ENCODE results near the gene GPR37. TPM values are rescaled to one million over a fixed set of nuclear protein-coding genes. Genes with fewer than 3 reads are reported as not detected.

The GPR37 gene
- total RNA-seq, 1 donor from 2014 or later: not detected

DNA sequence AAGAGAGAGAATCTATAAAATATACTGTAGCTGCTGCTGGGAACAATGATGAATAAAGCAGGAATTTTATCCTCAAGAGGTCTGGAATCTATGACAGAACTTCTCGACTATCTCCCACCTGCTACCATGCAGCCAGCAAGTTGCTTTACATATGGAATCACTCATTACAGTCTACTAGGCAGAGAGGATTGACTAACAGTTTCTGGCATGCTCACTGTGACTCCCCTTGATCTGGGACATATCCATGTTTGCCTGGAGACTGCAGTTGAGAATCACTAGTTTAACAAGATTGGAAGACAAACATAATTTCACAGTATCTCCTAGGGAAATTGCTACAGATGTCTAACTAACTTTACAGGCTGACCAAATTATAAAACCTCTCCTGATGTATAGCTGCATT is 13.3 kb downstream of the GPR37 start:
- intact Hi-C loops (cut with micrococcal nuclease): no loop called here
- H3K4me1 Mint-ChIP-seq (ENCODE audit: low read depth): no peaks in the 10 kb centered on the region
- H3K9me3 Mint-ChIP-seq: no peaks in the 10 kb centered on the region
- H3K27ac Mint-ChIP-seq: no peak overlapping the region
- no peak overlapping the region for H3K4me3 Mint-ChIP-seq (ENCODE audit: low read depth)
- DNase-seq (ENCODE audit: low spot score): no peak
- H3K36me3 Mint-ChIP-seq (ENCODE audit: low read depth): no peaks in the 10 kb centered on the region
- H3K27me3 Mint-ChIP-seq (ENCODE audit: low read depth): peaks cover 7% of the 10 kb centered on the region

DNA sequence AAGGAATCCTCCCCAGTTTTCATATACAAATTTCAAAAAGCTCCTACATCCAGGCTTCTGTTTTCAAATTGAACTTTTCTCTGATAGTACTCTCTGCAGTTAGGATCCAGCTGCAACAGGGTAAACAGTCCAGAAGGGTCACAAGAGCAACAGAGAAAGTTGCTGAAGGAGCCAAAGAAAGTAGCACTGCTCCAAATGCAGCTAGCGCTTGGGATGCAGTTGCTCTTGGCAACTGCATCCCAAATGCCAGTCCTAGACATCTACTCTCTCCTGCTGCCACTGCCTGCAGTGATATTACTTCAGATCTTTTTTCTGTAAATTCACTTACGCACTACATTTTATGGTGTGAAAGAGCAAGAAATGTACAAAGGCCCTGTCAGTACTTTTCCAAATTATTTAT is 14.6 kb downstream of the GPR37 start:
- no peak for DNase-seq (ENCODE audit: low spot score)
- no peak overlapping the region for H3K4me3 Mint-ChIP-seq (ENCODE audit: low read depth)
- H3K27me3 Mint-ChIP-seq (ENCODE audit: low read depth): peaks cover 7% of the 10 kb centered on the region
- H3K36me3 Mint-ChIP-seq (ENCODE audit: low read depth): no peaks in the 10 kb centered on the region
- intact Hi-C loops (cut with micrococcal nuclease): no loop called here
- H3K27ac Mint-ChIP-seq: no peak overlapping the region
- H3K4me1 Mint-ChIP-seq (ENCODE audit: low read depth): no peaks in the 10 kb centered on the region
- H3K9me3 Mint-ChIP-seq: no peaks in the 10 kb centered on the region

DNA sequence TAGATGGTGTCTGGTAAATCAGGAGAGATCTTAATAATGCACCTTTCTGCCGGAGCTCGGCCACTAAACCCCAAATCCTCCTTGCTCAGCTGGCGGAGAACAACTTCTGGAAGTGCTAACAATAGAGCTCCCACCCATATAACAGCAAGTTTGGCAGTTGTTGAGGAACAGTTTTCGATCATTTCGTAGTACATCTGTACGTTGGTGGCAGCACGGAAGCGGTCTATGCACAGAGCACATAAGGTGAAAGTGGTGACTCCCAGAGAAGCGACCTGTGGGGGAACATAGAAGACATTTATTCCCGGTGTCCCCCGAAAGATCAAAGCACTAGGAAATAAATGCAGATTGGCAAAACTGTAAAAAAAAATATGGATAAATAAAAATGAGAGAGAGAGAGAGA is 18.5 kb downstream of the GPR37 start:
- H3K27ac Mint-ChIP-seq: no peak overlapping the region
- peaks cover 3% of the 10 kb centered on the region for H3K27me3 Mint-ChIP-seq (ENCODE audit: low read depth)
- H3K4me3 Mint-ChIP-seq (ENCODE audit: low read depth): no peak overlapping the region
- no peak for DNase-seq (ENCODE audit: low spot score)
- H3K4me1 Mint-ChIP-seq (ENCODE audit: low read depth): no peaks in the 10 kb centered on the region
- intact Hi-C loops (cut with micrococcal nuclease): no loop called here
- no peaks in the 10 kb centered on the region for H3K9me3 Mint-ChIP-seq
- no peaks in the 10 kb centered on the region for H3K36me3 Mint-ChIP-seq (ENCODE audit: low read depth)

DNA sequence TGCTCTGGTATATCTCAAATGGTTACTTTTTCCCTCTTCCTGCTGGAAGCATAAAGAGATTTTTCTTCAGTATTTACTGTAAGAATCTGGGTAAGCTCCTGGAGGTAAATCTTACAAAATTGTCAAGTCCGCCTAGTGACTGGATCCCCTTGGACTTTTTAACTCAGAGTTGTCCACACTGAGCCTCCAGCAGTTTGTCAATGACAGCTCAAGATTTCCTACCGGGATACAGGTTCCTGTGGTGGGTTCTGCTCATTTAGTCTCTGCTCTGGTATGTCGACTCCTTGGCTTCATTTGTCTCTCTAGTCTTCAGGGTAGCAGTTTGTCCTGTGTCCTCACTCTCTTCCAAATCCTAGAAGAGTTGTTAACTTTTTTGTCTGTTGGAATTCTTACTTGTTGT is 27.0 kb downstream of the GPR37 start:
- H3K36me3 Mint-ChIP-seq (ENCODE audit: low read depth): no peaks in the 10 kb centered on the region
- intact Hi-C loops (cut with micrococcal nuclease): no loop called here
- H3K4me1 Mint-ChIP-seq (ENCODE audit: low read depth): no peaks in the 10 kb centered on the region
- H3K4me3 Mint-ChIP-seq (ENCODE audit: low read depth): no peak overlapping the region
- H3K27ac Mint-ChIP-seq: no peak overlapping the region
- H3K27me3 Mint-ChIP-seq (ENCODE audit: low read depth): no peaks in the 10 kb centered on the region
- no peak for DNase-seq (ENCODE audit: low spot score)
- H3K9me3 Mint-ChIP-seq: no peaks in the 10 kb centered on the region

DNA sequence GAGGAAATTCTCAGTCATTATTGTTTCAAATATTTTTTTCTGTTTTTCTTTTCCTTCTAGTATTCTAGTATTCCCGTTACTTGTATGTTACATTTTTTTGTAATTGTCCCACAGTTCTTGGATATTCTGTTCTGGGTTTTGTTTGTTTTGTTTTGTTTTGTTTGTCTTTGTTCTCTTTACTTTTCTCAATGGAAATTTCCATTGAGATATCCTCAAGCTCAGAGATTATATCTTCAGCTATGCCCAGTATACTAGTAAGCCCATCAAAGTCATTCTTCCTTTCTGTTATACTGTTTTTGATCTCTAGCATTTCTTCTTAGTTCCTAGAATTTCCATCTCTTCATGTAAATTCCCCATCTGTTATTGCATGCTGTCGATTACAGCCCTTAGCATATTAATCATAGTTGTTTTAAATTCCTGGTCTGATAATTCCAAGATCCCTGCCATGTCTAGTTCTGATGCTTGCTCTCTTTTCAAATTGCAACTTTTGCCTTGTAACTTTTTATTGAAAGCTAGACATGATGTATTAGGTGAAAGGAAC is 27.8 kb downstream of the GPR37 start:
- Mint-ChIP-seq H3K4me1 (ENCODE audit: low read depth) (no peaks in the 10 kb centered on the region), H3K4me3 (ENCODE audit: low read depth) (no peak overlapping the region), H3K27ac (no peak overlapping the region), H3K36me3 (ENCODE audit: low read depth) (no peaks in the 10 kb centered on the region), H3K9me3 (no peaks in the 10 kb centered on the region), H3K27me3 (ENCODE audit: low read depth) (no peaks in the 10 kb centered on the region)
- no peak for DNase-seq (ENCODE audit: low spot score)
- intact Hi-C loops (cut with micrococcal nuclease): no loop called here

DNA sequence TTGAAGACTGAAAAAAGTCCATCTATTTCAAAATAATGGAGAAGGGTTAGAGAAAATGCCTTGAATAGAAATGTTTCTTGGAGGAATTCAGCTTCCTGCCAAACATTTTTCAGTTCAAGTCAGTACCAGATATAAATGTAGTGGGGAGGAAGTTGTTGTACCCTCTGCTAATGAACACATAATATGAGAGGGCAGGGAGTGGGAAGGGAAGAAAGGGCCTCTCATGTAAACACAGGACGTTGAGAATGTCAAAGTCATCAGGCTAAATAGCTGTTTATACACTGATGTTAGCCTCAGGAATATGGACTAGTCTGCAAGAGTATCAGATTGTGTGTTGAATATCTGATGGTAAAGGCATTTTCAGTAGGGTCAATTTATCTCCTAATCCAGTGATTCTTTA is 37.0 kb downstream of the GPR37 start:
- no peak overlapping the region for H3K27ac Mint-ChIP-seq
- intact Hi-C loops (cut with micrococcal nuclease): no loop called here

DNA sequence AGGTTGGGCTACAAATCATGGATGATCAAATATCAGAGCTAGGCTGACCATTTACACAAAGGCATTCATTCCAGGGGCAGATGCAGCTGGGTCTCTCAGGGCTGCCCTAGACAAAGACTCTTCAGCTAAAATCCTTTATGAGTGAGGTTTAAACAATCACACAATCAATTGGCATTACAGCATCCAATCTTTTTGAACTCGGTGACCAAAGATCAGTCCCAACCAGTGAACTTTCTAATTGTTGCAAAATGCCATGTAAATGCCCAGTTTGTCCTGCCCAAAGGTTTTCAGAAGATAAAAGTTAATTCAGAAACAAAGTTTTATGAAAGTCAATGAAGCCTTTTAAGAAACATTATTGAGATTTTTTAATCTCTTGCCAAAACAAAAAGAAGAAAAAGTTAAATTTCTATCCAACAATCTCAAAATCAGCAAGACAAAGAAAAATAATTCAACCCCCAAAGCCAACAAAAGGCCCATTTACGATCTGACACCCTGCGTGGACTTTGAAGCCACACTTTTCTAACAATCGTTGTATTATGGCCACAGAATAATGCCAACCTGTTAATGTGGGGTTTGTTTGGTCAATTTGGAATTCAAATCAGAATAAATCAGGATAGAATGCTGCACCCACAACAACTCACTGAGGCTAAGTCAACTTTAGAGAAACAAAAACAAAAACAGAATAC is 40.9 kb downstream of the GPR37 start:
- Mint-ChIP-seq H3K9me3 (no peaks in the 10 kb centered on the region), H3K4me3 (ENCODE audit: low read depth) (no peak overlapping the region), H3K27ac (no peak overlapping the region), H3K27me3 (ENCODE audit: low read depth) (no peaks in the 10 kb centered on the region), H3K4me1 (ENCODE audit: low read depth) (no peaks in the 10 kb centered on the region), H3K36me3 (ENCODE audit: low read depth) (no peaks in the 10 kb centered on the region)
- intact Hi-C loops (cut with micrococcal nuclease): no loop called here
- DNase-seq (ENCODE audit: low spot score): no peak

More for the DNA sequence above, 37.0 kb downstream of the GPR37 start:
- Mint-ChIP-seq H3K4me1 (ENCODE audit: low read depth) (no peaks in the 10 kb centered on the region), H3K36me3 (ENCODE audit: low read depth) (no peaks in the 10 kb centered on the region), H3K4me3 (ENCODE audit: low read depth) (no peak overlapping the region), H3K27me3 (ENCODE audit: low read depth) (no peaks in the 10 kb centered on the region), H3K9me3 (no peaks in the 10 kb centered on the region)
- DNase-seq (ENCODE audit: low spot score): no peak

DNA sequence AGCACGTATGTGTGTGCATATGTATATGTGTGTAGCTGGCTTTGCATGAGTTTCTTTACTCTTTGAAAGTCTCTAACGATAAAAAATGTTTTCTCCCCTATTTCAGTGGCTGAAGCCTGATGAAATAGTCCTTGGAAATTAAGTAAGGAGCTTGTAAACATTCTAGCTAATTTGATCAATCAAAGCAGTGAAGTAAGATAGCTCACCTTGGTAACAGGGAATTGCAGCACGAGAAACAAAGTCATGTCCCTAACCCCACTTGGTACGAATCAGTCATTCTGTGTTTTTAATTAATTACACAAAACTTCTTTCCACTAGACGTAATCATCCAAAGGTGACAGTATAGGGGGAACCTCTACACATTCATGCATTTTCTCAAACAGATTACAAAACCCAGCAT is 41.5 kb downstream of the GPR37 start:
- Mint-ChIP-seq H3K9me3 (no peaks in the 10 kb centered on the region), H3K4me3 (ENCODE audit: low read depth) (no peak overlapping the region), H3K4me1 (ENCODE audit: low read depth) (no peaks in the 10 kb centered on the region), H3K27ac (no peak overlapping the region), H3K27me3 (ENCODE audit: low read depth) (no peaks in the 10 kb centered on the region), H3K36me3 (ENCODE audit: low read depth) (no peaks in the 10 kb centered on the region)
- DNase-seq (ENCODE audit: low spot score): no peak
- intact Hi-C loops (cut with micrococcal nuclease): no loop called here

DNA sequence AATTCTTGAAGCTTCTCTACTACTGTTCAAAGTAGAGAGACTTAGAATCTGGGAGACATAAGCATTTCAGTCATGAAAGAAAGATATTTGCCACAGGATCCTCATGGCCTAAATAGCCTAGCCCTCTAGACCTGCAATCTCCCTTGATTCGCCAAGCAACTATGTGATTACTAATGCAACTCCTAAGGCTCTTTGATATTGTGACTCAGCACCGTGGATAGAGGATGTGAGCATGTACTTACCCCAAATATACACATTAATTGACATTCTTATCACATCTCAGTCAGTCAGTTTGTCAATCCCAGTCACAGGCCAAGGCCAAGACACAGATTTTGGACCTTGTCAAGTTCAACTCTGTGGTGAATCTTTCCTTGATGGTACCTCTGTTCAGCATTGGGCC is 42.6 kb downstream of the GPR37 start:
- no peak for DNase-seq (ENCODE audit: low spot score)
- no peak overlapping the region for H3K27ac Mint-ChIP-seq
- no peaks in the 10 kb centered on the region for H3K27me3 Mint-ChIP-seq (ENCODE audit: low read depth)
- H3K4me3 Mint-ChIP-seq (ENCODE audit: low read depth): no peak overlapping the region
- H3K36me3 Mint-ChIP-seq (ENCODE audit: low read depth): no peaks in the 10 kb centered on the region
- intact Hi-C loops (cut with micrococcal nuclease): no loop called here
- no peaks in the 10 kb centered on the region for H3K4me1 Mint-ChIP-seq (ENCODE audit: low read depth)
- no peaks in the 10 kb centered on the region for H3K9me3 Mint-ChIP-seq

DNA sequence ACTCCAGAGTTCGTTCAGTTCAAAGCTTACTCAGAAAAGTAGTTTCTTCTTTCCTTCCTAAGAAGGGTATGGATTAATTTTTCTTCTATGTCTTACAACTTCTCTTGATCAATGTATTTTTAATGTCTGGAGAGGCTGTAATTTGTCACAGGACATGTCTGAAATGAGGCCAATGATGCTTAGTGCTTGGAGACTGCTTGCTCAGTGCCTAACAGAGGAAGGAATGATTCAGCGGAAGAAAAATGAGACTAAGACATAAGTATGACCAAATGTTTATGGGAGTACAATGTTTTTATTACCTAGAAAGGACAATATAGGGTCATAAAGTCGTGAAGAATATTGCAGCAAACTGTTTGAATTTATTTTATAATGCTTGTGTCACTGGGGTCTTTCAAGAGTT is 43.3 kb downstream of the GPR37 start:
- Mint-ChIP-seq H3K36me3 (ENCODE audit: low read depth) (no peaks in the 10 kb centered on the region), H3K27me3 (ENCODE audit: low read depth) (no peaks in the 10 kb centered on the region), H3K4me3 (ENCODE audit: low read depth) (no peak overlapping the region), H3K4me1 (ENCODE audit: low read depth) (no peaks in the 10 kb centered on the region), H3K9me3 (no peaks in the 10 kb centered on the region), H3K27ac (no peak overlapping the region)
- intact Hi-C loops (cut with micrococcal nuclease): no loop called here
- DNase-seq (ENCODE audit: low spot score): no peak

DNA sequence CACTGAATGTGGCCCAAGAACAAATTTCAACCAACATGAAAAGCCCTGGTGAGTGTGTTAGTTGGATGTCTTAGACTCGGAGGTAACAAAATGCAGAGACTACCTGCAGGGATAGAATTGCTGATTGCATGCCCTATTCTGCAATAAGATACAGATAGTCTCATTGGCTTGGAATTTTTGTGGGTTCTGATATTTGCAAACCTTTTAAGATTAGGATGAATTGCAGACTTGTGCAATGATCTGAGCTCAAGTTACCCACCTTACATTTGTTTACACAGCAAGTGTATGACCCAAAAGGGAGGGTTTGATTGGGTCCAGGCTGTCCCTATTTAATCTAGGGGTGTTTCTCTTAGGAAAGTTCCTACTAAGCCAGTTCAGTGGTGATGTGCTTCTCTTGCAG is 45.4 kb downstream of the GPR37 start:
- Mint-ChIP-seq H3K36me3 (ENCODE audit: low read depth) (no peaks in the 10 kb centered on the region), H3K9me3 (peaks cover 4% of the 10 kb centered on the region)
- intact Hi-C loops (cut with micrococcal nuclease): no loop called here

DNA sequence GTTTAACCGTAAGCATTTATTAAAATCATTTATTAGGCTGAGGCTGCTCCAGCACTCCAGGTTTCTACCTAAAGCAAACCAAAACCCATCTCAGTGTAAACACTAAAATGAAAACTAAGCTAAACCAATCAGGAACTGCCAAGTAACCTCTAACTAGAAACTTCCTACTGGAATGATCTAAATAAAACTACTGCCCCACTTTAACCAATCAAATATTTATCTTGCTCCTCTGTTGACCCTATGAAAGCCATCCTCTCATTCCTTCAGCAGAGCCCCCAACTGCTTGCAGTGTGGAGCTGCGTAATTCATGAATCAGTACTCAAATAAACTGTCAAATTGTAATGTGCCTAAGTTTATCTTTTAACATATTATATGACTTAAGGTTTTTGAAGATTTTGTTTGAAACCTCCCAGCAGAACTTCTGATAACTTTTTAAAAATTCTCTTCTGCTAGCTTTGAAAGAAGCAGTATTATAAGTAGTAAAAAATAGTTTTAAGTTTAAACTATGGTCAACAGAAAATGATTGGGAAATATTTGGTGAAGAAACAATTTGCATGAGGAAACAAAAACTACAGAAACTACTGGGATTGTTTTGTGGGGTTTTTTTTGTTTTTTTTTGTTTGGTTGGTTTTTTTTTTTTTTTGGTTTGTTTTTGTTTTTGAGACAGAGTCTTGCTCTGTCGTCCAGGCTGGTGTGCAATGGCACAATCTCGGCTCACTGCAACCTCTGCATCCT is 47.4 kb downstream of the GPR37 start:
- Mint-ChIP-seq H3K36me3 (ENCODE audit: low read depth) (no peaks in the 10 kb centered on the region), H3K4me3 (ENCODE audit: low read depth) (no peak overlapping the region), H3K27me3 (ENCODE audit: low read depth) (no peaks in the 10 kb centered on the region), H3K9me3 (peaks cover 4% of the 10 kb centered on the region), H3K27ac (no peak overlapping the region), H3K4me1 (ENCODE audit: low read depth) (no peaks in the 10 kb centered on the region)
- DNase-seq (ENCODE audit: low spot score): no peak
- intact Hi-C loops (cut with micrococcal nuclease): no loop called here

More for the DNA sequence above, 45.4 kb downstream of the GPR37 start:
- no peak for DNase-seq (ENCODE audit: low spot score)
- Mint-ChIP-seq H3K27ac (no peak overlapping the region), H3K4me1 (ENCODE audit: low read depth) (no peaks in the 10 kb centered on the region), H3K27me3 (ENCODE audit: low read depth) (no peaks in the 10 kb centered on the region), H3K4me3 (ENCODE audit: low read depth) (no peak overlapping the region)

DNA sequence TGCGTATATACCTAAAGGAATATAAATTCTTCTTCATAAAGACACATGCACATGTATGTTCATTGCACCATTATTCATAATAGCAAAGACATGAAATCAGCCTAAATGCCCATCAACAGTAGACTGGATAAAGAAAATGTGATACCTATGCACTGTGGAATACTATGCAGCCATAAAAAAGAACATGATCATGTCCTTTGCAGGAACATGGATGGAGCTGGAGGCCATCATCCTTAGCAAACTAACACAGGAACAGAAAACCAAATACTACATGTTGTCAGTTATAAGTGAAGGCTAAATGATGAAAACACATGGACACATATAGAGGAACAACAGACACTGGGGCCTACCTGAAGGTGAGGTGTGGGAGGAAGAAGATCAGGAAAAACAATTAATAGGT is 48.7 kb downstream of the GPR37 start:
- H3K27ac Mint-ChIP-seq: no peak overlapping the region
- no peak for DNase-seq (ENCODE audit: low spot score)
- no peak overlapping the region for H3K4me3 Mint-ChIP-seq (ENCODE audit: low read depth)
- H3K36me3 Mint-ChIP-seq (ENCODE audit: low read depth): no peaks in the 10 kb centered on the region
- intact Hi-C loops (cut with micrococcal nuclease): no loop called here
- H3K4me1 Mint-ChIP-seq (ENCODE audit: low read depth): no peaks in the 10 kb centered on the region
- no peaks in the 10 kb centered on the region for H3K27me3 Mint-ChIP-seq (ENCODE audit: low read depth)
- H3K9me3 Mint-ChIP-seq: peaks cover 4% of the 10 kb centered on the region

All from activated T-helper 2 cell treated with anti-CD3 and anti-CD28 coated beads, Interferon-gamma antibody, Interleukin-2, Interleukin-4, amounts not matched to agents 10 μg/mL and 5 μg/mL and 100 μg/mL, durations not matched to agents 14 hours and 24 hours and 36 hours (primary cell).